GM12878 (cell line): ENCODE measurements around the gene LITAF. TPM values are rescaled to one million over a fixed set of nuclear protein-coding genes. Genes with fewer than 3 reads are reported as not detected.

Experiments
- ATAC-seq: fragments of 200-7000 bp; cut with Tn5 transposase; 3 replicates; pipeline ENCODE4 v1.9.1; 2020; ENCODE audit warnings: mild to moderate bottlenecking, moderate library complexity
- BruUV-seq: library from RNA; stranded (reverse); fragments of 400-500 nt; replicated peaks from 2 replicates; lab custom pipeline; 2021; lab: Mats Ljungman, UMichigan
- CTCF ChIA-PET: fragments of 300-600 bp; sonication (Branson Sonifier 250); formaldehyde crosslinking; extraction: SDS; loops from one replicate; lab custom pipeline; 2021; ENCODE audit warnings: inconsistent platforms; lab: Yijun Ruan, JAX
- POLR2A ChIA-PET: fragments of 350-600 bp; formaldehyde crosslinking; extraction: SDS; loops from one replicate; lab custom pipeline; 2021; ENCODE audit warnings: inconsistent platforms; lab: Charles Lee
- RAD21 ChIA-PET: fragments of 300-600 bp; sonication (Branson Sonifier 250); formaldehyde crosslinking; loops from one replicate; lab custom pipeline; 2023; ENCODE audit warnings: antibody characterized with exemption; ENCODE audit not compliant: unreplicated experiment; lab: Charles Lee
- SMC1A ChIA-PET: fragments of 300-600 bp; sonication (Branson Sonifier 250); formaldehyde crosslinking; loops from one replicate; lab custom pipeline; 2023; ENCODE audit not compliant: unreplicated experiment, uncharacterized antibody; lab: Charles Lee
- DNase-seq: peaks from one replicate; pipeline ENCODE4 v3.0.0-alpha.2; 2011; ENCODE audit warnings: low read depth, low spot score
- FAIRE-seq: peaks from 3 replicates; lab custom pipeline; 2011; peaks lifted over from hg19 to GRCh38; lab: Jason Lieb, UNC
- H2AFZ ChIP-seq: 2 replicates; pipeline ENCODE4 v1.6.0; 2011; ENCODE audit warnings: low read depth, low read length, control low read depth; ENCODE audit not compliant: control insufficient read depth
- H3K27ac ChIP-seq: 2 replicates; pipeline ENCODE4 v1.5.1; 2011; ENCODE audit warnings: control low read depth; ENCODE audit not compliant: control insufficient read depth, insufficient read depth
- H3K27me3 ChIP-seq, 2 experiments: replicated peaks in 1 of 2; 2 replicates each; pipeline versions ENCODE4 v1.6.0 to v1.6.1; 2011; ENCODE audit warnings: low read length in 1 of 2; ENCODE audit not compliant: control insufficient read depth in 2 of 2, insufficient read depth in 2 of 2
- H3K36me3 ChIP-seq, 2 experiments: 2 replicates each; pipeline ENCODE4 v1.5.1; 2011; ENCODE audit warnings: low read length in 1 of 2; ENCODE audit not compliant: control insufficient read depth in 2 of 2, insufficient read depth in 2 of 2
- H3K4me1 ChIP-seq: 2 replicates; pipeline ENCODE4 v1.6.1; 2011; ENCODE audit warnings: mild to moderate bottlenecking, low read length, moderate library complexity, mixed read lengths; ENCODE audit not compliant: control insufficient read depth, insufficient read depth
- H3K4me2 ChIP-seq: 2 replicates; pipeline ENCODE4 v1.6.0; 2011; ENCODE audit warnings: control low read depth; ENCODE audit not compliant: control insufficient read depth, insufficient read depth
- H3K4me3 ChIP-seq: fragments of 200-600 bp; sonication (generic); 2 replicates; pipeline ENCODE4 v1.5.1; 2016
- H3K79me2 ChIP-seq: 2 replicates; pipeline ENCODE4 v1.6.0; 2011; ENCODE audit warnings: low read length; ENCODE audit not compliant: control insufficient read depth, insufficient read depth
- H3K9ac ChIP-seq: 2 replicates; pipeline ENCODE4 v1.8.0; 2011; ENCODE audit warnings: low read length, control low read depth, mixed read lengths; ENCODE audit not compliant: control insufficient read depth, insufficient read depth
- H3K9me3 ChIP-seq: replicated peaks from 3 replicates; pipeline ENCODE4 v1.5.1; 2011; ENCODE audit warnings: mild to moderate bottlenecking, low read length; ENCODE audit not compliant: control insufficient read depth, insufficient read depth
- H4K20me1 ChIP-seq: 2 replicates; pipeline ENCODE4 v1.6.0; 2011; ENCODE audit not compliant: control insufficient read depth, insufficient read depth
- ATF2 ChIP-seq: IDR thresholded peaks from 2 replicates; pipeline ENCODE4 v1.6.1; 2012; ENCODE audit warnings: low read length, inconsistent platforms
- CHD1 ChIP-seq: IDR thresholded peaks from 2 replicates; pipeline ENCODE4 v1.6.1; 2012; ENCODE audit warnings: low read depth, low read length, improper control_type of control experiment
- CREM ChIP-seq: IDR thresholded peaks from 2 replicates; pipeline ENCODE4 v1.6.1; 2014; ENCODE audit warnings: antibody characterized with exemption, low read depth
- EP300 ChIP-seq, 2 experiments: fragments of 150-350 bp in 1 of 2; IDR thresholded peaks; 2 replicates each; pipeline ENCODE4 v1.6.1; 2011 to 2012; ENCODE audit warnings: low read depth in 2 of 2, low read length in 2 of 2, borderline replicate concordance in 1 of 2, improper control_type of control experiment in 1 of 2, inconsistent platforms in 1 of 2; ENCODE audit not compliant: control insufficient read depth in 1 of 2
- GATAD2B ChIP-seq: fragments of 450-650 bp; conservative IDR thresholded peaks from 2 replicates; pipeline ENCODE4 v1.6.1; 2017; ENCODE audit warnings: low read depth, mild to moderate bottlenecking, moderate library complexity
- IRF4 ChIP-seq: IDR thresholded peaks from 2 replicates; pipeline ENCODE4 v1.6.1; 2011; ENCODE audit warnings: low read depth, low read length
- MEF2B ChIP-seq: fragments of 450-650 bp; IDR thresholded peaks from 2 replicates; pipeline ENCODE4 v1.6.1; 2018; ENCODE audit warnings: mild to moderate bottlenecking, moderate library complexity; ENCODE audit not compliant: partially characterized antibody, poor library complexity, severe bottlenecking
- POLR2A ChIP-seq: IDR thresholded peaks from 2 replicates; pipeline ENCODE4 v1.6.1; 2011; ENCODE audit warnings: low read depth, mild to moderate bottlenecking, low read length
- RAD21 ChIP-seq: IDR thresholded peaks from 2 replicates; pipeline ENCODE4 v1.6.1; 2011; ENCODE audit warnings: mild to moderate bottlenecking, low read depth, low read length, moderate library complexity; ENCODE audit not compliant: insufficient read depth
- RELB ChIP-seq: fragments of 450-650 bp; IDR thresholded peaks from 2 replicates; pipeline ENCODE4 v1.6.1; 2017; ENCODE audit warnings: low read depth, mild to moderate bottlenecking, moderate library complexity
- SIN3A ChIP-seq: IDR thresholded peaks from 2 replicates; pipeline ENCODE4 v1.6.1; 2012; ENCODE audit warnings: low read depth, low read length, improper control_type of control experiment
- TCF7 ChIP-seq: IDR thresholded peaks from 2 replicates; pipeline ENCODE4 v1.6.1; 2014; ENCODE audit warnings: antibody characterized with exemption, borderline replicate concordance
- USF1 ChIP-seq: IDR thresholded peaks from 2 replicates; pipeline ENCODE4 v1.6.1; 2011; ENCODE audit warnings: borderline replicate concordance, low read depth, mild to moderate bottlenecking, moderate library complexity, mixed read lengths, low read length; ENCODE audit not compliant: insufficient read depth; ENCODE audit errors: extremely low read length
- WRNIP1 ChIP-seq: IDR thresholded peaks from 2 replicates; pipeline ENCODE4 v1.6.1; 2011; ENCODE audit warnings: low read depth, low read length, improper control_type of control experiment, borderline replicate concordance
- ZBTB33 ChIP-seq: fragments of 450-650 bp; IDR thresholded peaks from 2 replicates; pipeline ENCODE4 v1.6.1; 2017; ENCODE audit warnings: mild to moderate bottlenecking
- ZNF622 ChIP-seq: fragments of 450-650 bp; IDR thresholded peaks from 2 replicates; pipeline ENCODE4 v1.6.1; 2017; ENCODE audit warnings: mild to moderate bottlenecking, inconsistent platforms
- WGBS: methylation state at CpG from one replicate; pipeline ENCODE4 v1.1.6; 2016; ENCODE audit warnings: low lambda C conversion rate; ENCODE audit not compliant: insufficient replicate concordance, insufficient coverage; ENCODE audit errors: missing lambda C conversion rate; 5-methylcytosine and 5-hydroxymethylcytosine counted together
- in situ Hi-C: fragments of 300-500 bp; cut with MboI; formaldehyde crosslinking; loops from 9 replicates; pipeline ENCODE4 v1.14.3; 2018; ENCODE audit warnings: mixed read lengths
- intact Hi-C: fragments of 100-400 bp; cut with micrococcal nuclease; formaldehyde crosslinking; loops from one replicate; pipeline ENCODE4 v1.14.2; 2022; ENCODE audit not compliant: unreplicated experiment
- polyA plus RNA-seq, 11 experiments: library from polyadenylated mRNA; depleted of rRNA in 4 of 11; unstranded in 6 of 11; stranded (reverse) in 5 of 11; fragments of >200 nt; fragmentation: Nextera tagmentation in 4 of 11; fragmentation: Illumina TruSeq in 1 of 11; extraction: Ambion mirVana in 4 of 11; extraction: Trizol in 1 of 11; gene quantifications; 1 replicate in 1 of 11; 2 replicates in 10 of 11; pipeline versions ENCODE4 v1.2.1 to v1.2.3, GENCODE V29; 2011 to 2016; ENCODE audit warnings: inconsistent platforms in 2 of 11, missing spikeins in 2 of 11, low read depth in 1 of 11
- total RNA-seq, 4 experiments: library from RNA; depleted of rRNA in 3 of 4; stranded (reverse); fragments of >200 nt in 3 of 4; fragmentation: Illumina TruSeq in 1 of 4; extraction: Trizol in 1 of 4; gene quantifications; 2 replicates each; pipeline versions ENCODE4 v1.2.1 to v1.2.3, GENCODE V29; 2013 to 2021

Gene LITAF
- total and polyA plus RNA-seq, 10 of the 15 experiments (the other 5 are each of a cell fraction or from before 2014, with no cell fraction given) = 99.2 to 211 (median 147) TPM

GRCh38 chr16:11572301-11572995 lies 14.3 kb downstream of the LITAF start:
- ChIA-PET CTCF (no interaction called here), POLR2A (interaction anchor here (0.9 kb wide), 1 partner anchor 14 kb away, joined by 5 read pairs; the partner anchor contains the start of gene LITAF), SMC1A (interaction anchor here (0.8 to 0.9 kb wide), 2 partner anchors 9 to 10 kb away, joined by 3 read pairs; no protein-coding TSS in a partner anchor), RAD21 (interaction anchor here (1.0 kb wide), 1 partner anchor 70 kb away, joined by 3 read pairs; no protein-coding TSS in a partner anchor)
- peak; percentile 21 for ATAC-seq
- H3K36me3 ChIP-seq = peaks cover 4 to 17% of the 10 kb centered on the region in 2 experiments; a peak in 3 of 4 replicates
- no peak overlapping the region for H3K27ac ChIP-seq
- peak; percentile 44 for FAIRE-seq
- peaks cover 76% of the 10 kb centered on the region for H3K79me2 ChIP-seq
- no peak overlapping the region for H2AFZ ChIP-seq
- H3K4me3 ChIP-seq = no peak overlapping the region
- in situ Hi-C loops (no loop called here), intact Hi-C loops (no loop called here)
- no peaks in the 10 kb centered on the region; the same call in 1 of the 2 replicates for H4K20me1 ChIP-seq
- no TSS peak for BruUV-seq
- no peak for DNase-seq
- peaks cover 34% of the 10 kb centered on the region for H3K4me1 ChIP-seq
- H3K9ac ChIP-seq = no peak overlapping the region
- no peaks in the 10 kb centered on the region for H3K9me3 ChIP-seq
- H3K4me2 ChIP-seq = no peak overlapping the region
- H3K27me3 ChIP-seq = no peaks in the 10 kb centered on the region
- WGBS = 41% methylated on average over 17 of the region's 17 CpGs
- no peak for TF ChIP-seq ATF2
- TF ChIP-seq CREM = peak; percentile 89
- TF ChIP-seq RELB = peak; percentile 17; the same call in 1 of the 2 replicates
- no peak for TF ChIP-seq ZNF622
- TF ChIP-seq CHD1 = no peak
- no peak for TF ChIP-seq IRF4
- no peak for TF ChIP-seq TCF7
- no peak for TF ChIP-seq GATAD2B
- TF ChIP-seq MEF2B = peak; percentile 15
- TF ChIP-seq POLR2A = no peak
- peak; percentile 60 to 66; a peak in 2 of 4 replicates for TF ChIP-seq EP300 (IDR thresholded peaks at IDR 0.05; ENCODE audit: borderline replicate concordance in 1 of 2, control insufficient read depth in 1 of 2, low read depth in 2 of 2, low read length in 2 of 2)
- no peak for TF ChIP-seq WRNIP1
- no peak for TF ChIP-seq ZBTB33
- TF ChIP-seq RAD21 = no peak
- peak; percentile 58 for TF ChIP-seq USF1
- TF ChIP-seq SIN3A = no peak
